NCI-H460 (cell line): ENCODE data around the gene KIF18B. TPM values are rescaled to one million over a fixed set of nuclear protein-coding genes. Genes with fewer than 3 reads are reported as not detected.

Experiments used
- DNase-seq: peaks from one replicate; pipeline ENCODE4 v3.0.0-alpha.2; 2016; ENCODE audit warnings: low read depth; ENCODE audit errors: extremely low read depth
- total RNA-seq: library from RNA; depleted of rRNA; stranded (reverse); fragments of >200 nt; shearing (Covaris generic); gene quantifications from 2 replicates; pipeline ENCODE4 v1.2.3, GENCODE V29; 2014

Gene KIF18B
- total RNA-seq, 1 experiment from 2014 or later = 12.7 TPM

DNA sequence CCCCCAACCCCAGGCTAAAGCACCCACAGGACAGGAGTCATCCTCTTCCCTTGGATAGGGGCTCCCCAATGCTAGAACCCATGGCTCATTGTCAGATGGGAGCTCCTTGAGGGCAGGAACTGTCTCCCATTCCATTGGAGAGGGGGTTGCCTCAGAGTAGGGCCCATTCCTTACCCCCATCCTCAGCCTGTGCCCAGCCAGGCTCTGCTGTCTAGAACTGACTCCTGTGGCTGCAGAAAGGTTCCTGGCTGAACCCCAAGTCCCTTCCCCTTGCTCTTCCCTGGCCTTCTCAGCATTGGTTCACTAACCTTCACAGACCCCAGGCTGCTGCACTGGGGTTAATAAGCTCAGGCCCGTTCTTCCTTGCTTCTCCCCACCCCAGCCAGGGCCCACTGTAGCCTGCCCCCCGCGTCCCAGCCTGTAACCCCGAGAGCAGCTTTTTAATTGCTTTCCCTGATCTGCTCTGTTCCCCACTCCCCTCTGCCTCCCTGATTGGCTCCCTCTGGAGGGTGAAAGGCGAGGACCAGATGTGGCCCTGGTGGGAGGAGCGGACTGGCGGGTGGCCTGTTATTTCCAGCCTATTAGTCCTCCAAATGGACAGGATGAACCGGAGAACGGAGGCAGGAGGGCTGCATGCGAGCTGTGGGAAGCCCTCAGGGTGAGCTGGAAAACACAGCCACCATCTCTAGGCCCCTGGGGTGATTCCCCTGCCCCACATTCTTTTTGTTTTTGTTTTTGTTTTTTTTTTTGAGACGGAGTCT is 26.3 kb downstream of the KIF18B start:
- no peak for DNase-seq

DNA sequence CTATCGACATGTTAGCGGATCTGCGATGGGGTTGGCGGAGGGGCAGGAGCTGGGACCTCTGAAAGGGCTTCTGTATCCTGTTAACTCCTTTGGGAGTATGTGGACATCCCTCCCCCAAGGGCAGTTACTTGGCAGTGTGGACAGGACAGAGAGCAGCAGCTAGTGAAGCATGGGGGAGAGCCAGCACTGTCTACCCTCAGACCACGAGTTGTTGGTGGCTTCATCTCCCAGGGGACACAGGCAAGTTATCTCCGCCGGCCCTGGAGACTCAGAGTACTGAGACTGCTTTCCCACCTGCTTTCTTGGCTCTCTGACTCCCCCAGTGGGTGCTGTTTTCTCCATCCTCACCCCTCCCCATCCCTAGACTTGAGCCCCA is 27.0 kb downstream of the KIF18B start:
- no peak for DNase-seq

DNA sequence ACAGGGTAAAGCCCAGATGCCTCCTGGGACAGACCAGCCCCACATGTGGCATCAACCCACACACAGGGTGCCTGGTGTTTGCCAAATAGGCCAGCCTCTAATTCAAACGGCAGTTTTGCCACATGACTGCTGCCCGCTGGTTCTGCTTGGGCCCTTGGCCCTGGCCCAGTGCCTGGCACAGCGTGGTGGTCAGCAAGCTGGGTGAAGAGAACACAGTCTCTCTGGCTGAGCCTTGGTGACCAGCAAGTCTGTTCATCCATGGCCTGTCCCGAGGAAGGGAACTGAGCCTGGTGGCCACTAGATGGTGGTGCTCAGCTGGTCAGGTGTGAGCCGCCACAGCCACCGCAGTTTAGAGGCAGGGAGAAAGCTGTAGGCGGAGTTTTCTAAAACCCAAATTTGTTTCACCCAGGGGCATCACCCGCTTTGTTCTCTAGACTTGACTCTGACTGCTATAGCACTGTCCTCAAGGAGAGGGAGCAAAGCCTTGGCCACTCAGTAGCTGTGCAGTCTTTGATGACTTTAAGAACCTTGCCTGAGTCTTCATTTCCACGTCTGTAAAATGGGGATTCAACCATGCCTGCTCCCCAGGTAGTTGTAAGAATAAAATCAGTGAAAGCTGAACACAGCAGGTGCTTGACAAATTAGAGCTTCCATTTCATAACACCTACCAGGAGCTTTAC is 27.5 kb downstream of the KIF18B start:
- DNase-seq = peak; percentile 81

DNA sequence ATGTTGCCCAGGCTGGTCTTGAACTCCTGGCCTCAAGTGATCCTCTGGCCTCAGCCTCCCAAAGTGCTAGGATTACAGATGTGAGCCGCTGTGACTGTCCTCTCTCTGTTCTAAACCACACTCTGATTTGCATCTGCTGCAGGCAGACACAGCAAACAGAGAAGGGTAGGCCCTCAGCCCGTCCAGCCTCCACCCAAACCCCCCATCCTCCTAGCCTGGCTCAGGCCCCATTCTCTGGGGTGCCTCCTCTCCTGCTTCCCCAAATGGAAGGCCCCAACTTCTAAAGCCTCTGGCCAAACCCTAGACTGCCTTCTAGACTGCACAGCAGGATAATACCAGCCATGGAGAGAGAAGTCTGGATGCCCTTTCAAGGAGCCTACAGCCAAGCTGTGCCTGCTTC is 28.2 kb downstream of the KIF18B start:
- no peak for DNase-seq

DNA sequence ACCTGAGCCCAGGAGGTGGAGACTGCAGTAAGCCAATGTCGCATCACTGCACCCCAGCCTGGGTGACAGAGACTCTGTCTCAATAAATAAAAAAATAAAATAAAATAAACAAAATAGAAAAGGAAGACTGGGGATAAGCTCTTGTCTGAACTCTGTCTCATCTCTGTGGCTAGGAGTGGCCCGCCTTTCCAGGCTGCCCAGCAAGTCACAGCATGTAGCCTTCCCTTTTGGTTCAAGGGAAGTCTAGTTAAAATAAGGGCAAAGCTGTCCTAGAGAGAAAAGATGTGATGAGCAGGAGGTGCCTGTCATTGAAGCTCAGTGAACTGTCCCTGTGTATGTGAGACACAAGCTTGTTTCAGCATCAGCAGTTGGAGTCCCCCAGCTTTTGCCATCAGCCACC is 29.6 kb downstream of the KIF18B start:
- DNase-seq = no peak

DNA sequence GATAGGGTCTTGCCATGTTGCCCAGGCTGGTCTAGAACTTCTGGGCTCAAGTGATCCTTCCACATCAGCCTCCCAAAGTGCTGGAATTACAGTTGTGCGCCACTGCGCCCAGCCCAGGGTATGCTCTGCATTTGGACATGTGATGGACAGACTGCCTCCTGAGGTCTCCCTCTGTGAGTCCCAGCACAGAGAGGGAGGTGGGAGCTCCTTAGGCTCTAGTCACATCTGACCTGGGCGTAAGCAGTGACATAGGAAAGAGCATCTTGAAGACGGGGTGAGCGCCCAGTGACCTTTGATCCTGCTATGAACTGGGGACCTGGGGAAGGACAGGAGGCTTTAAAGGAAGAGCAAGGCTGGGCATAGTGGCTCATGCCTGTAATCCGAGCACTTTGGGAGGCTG is 30.1 kb downstream of the KIF18B start:
- no peak for DNase-seq

DNA sequence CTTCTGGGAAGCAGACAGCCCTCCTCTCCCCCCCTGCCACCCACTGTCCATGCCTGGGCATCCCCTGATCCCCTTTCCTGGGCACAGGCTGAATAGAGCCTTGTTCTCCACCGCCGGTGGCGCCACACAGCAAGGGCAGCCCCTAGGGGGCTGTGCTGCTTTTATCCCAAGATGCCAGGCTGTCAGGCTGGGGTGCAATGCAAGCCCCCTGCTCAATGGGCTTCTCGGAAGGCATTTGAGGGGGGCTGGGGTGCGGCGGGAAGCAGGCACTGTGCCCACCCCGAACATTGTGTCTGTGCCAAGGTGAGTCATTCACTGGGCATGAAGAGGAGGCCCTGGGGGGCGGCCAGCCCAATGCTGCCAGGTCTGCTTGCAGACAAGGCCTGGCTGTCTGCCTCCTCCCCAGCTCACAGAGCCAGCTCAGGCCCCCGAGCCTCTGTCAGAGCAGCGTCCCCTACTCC is 30.8 kb downstream of the KIF18B start:
- no peak for DNase-seq

DNA sequence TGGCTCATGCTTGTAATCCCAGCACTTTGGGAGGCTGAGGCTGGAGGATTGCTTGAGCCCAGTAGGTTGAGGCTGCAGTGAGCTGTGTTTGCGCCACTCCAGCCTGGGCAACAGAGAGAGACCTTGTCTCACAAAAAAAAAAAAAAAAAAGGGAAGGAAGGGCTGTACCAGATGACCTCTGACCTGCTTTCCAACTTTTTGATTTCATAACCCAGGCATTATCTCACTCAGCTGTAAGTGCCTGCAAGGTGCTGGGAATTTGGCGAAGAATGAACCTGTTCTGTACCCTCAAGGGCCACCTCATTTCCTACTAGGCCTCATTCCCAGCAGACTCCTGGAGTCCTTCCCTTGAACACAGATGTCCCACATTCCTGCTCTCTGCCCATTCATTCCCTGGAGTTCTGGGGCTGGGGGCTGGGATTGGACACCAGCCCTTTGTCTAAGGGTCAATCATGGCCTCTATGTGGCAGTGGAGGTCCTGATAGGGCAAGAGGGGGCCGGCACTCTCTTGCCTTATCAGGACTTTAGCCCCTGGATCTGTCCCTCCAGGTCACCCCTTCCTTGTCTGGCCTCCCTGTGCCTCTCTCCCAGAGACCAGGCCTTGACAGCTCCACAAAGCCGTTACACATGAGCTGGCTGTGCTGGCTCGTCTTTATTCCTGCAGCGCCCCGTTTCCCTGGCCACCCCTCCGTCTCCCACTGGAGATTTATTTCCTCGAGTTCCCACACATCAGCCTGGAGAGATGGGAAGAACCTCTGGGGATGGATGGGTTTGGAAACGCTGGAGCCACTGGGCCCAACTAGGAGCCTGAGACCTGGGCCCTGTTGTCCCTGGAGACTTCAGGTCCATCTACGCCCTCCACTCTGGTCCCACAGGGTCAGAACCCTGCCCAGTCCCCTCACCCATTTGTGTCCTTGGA is 31.5 kb downstream of the KIF18B start:
- DNase-seq = no peak

DNA sequence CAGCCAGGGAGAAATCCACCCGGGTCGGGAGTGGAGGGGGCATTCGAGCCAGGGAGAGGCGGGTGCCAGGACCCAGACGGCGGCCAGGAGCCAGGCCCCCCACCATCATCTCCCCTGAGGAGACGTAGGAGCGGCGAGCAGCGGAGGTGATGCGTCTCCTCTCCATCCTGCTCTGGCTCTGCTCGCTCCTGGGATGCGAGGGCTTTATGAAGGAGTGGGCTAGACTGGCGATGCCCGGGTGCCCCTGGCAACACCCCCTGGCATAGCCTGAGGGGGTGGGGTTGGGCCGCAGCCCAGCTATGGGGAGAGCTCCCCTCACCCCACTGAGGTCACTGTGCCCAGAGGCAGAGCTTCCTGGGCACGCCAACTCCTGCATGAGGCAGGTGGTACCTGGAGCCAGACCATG is 32.2 kb downstream of the KIF18B start, which contains the start of gene GFAP:
Gene GFAP, minus strand, starts transcription at position 180 of the 406 bp plus-strand sequence. Its CDS starts 14 bp downstream, at position 166.
- DNase-seq = no peak

DNA sequence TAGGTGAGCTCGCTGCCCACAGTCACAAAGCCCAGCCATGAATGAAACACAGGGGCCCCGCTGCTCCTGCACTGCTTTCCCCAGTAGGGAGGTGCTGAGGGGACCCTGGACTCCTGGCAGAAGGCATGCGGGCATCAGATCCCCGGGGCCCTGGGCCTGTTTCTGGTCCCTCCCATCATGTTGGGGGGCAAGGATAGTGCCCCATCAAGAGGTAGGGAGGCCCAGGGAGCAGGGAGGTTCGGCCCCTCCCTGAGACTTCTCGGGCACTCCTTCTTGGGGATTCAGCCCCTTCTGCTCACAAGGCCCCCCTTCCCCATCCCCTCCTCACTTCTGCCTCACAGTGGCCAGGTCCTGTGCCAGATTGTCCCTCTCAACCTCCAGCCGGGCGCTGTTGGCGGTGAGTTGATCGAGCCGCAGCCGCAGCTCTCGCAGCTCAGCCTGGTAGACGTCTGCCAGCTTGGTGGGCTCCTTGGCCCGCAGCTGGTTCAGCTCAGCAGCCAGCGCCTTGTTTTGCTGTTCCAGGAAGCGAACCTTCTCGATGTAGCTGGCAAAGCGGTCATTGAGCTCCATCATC is 32.8 kb downstream of the KIF18B start:
- no peak for DNase-seq

DNA sequence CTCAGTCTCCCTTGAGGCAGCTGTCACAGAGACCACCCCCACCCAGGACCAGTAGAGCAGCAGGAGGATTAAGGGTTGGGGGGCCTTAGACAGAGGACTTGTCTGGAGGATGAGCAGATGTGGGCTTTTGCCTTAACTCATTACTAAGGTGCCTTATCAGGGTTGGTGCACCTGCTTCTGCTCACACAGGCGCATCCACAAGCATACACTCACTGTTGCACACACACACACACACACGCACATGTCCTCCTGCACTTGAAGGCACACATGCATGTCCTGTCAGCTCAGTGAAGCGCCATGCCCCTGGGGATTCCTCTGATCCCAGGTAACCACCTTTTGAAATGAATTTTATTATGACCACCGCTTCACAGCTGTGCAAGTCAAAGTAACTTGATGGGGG is 33.4 kb downstream of the KIF18B start:
- no peak for DNase-seq

DNA sequence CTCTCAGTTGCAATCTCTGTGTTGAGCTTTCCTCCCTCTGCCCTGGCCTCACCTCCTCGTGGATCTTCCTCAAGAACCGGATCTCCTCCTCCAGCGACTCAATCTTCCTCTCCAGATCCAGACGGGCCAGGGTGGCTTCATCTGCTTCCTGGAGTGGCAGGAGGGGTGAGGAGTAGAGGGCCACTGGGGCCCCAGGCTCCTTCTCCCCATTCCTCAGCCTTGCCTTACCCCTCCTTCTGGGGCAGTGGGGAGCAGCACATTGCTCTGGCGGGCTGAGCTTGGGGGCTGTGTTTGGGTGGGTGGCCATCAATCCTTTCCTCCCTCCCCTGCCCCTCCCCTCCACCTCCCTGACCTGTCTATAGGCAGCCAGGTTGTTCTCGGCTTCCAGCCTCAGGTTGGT is 33.9 kb downstream of the KIF18B start:
- DNase-seq = no peak

DNA sequence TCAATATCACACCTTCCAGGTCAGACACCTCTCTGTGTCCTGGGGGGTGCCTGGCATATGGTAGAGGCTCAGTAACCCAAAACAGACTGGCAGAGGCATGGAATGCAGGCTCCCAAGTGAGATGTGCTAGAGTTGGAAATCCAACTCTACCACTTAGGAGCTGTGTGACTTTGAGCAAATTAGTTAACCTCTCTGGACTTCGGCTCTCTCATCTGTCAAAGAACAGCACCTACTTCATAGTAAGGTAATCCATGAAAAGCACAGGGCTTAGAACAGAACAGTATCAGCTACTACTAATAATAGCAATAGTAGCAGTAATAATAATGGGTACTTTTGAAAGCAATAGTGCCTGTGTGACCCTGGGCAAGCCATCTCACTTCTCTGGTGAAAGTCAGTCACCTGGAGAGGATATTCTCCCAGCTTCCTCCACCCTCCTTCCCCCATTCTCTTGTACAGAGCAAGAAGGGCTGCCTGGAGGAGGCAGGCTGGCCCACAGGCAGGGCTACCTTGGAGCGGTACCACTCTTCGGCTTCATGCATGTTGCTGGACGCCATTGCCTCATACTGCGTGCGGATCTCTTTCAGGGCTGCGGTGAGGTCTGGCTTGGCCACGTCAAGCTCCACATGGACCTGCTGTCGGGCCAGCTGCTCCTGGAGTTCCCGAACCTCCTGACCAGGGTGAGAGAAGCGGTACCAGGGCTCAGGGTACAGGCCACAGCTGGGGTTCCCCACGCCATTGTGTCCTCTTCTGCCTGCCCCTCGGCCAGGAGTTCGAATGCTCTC is 34.6 kb downstream of the KIF18B start:
- no peak for DNase-seq

DNA sequence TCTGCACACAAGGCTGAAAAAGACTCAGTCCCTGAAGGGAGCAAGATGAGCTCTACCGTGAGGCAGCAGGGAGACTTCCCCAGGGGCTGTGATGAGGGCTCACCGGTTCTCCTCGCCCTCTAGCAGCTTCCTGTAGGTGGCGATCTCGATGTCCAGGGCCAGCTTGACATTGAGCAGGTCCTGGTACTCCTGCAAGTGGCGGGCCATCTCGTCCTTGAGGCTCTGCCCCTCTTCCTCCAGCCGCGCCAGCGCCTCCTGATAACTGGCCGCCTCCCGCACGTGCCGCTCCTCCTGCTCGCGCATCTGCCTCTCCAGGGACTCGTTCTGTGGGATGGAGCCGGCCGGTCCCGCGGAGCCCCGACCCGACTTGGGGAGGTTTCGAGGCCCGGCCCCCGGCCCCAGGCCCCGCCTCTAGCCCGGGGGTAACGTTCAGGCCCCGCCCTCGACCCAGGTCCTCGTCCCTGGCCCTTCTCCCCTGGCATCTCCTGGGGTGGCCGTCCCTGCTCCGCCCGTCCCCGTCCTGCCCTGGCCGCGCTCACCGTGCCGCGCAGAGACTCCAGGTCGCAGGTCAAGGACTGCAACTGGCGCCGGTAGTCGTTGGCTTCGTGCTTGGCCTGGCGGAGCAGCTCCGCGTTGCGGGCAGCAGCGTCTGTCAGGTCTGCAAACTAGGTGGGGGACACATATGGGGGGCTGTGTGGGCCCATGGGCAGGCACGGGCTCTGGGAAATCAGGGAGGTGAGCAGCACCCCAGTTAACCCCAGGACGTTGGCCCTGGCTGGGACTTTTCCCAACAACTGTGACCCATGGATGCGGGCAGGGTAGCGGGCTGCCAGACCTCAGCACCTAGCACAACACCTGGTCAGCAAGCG is 36.2 kb downstream of the KIF18B start:
- DNase-seq = peak; percentile 57

DNA sequence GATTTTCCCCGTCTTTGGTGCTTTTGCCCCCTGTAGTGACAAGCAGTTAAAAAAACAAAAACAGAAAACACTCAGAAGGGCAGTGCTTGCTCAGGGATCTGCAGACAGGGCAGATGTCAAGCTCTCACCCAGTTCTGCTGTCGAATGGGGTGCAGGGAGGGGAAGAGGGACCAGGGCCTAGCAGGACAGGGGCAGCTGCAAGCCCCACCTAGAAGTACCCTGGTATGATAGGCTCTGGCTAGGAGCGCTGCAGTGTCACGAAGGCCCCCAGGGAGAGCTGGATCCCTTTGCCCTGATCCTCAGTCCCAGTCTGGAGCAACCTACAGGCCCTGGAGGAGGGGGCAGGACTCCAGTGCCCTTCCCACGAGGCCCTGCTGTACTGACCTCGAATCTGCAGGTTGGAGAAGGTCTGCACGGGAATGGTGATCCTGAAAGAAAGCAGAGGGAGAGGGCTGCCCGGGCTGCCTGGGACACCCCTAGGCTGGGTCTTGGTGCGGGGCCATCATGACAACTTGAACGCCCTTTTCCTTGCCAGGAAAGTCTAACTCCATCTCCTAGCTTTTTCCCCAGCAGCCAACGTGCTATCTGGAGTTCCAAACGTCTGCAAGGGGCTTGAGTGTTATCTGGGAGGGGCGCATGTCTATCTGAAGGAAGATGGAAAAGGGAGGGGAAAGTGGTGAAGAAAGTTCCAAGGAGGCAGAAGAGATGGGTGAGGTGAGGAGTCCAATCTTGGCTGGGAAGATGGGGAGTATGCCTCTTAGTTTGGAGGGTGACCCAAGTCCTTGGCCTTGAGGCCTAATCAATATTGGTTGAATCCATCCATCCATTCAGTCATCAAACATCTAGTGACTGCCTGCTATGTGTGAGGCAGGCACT is 37.1 kb downstream of the KIF18B start:
- DNase-seq = no peak

DNA sequence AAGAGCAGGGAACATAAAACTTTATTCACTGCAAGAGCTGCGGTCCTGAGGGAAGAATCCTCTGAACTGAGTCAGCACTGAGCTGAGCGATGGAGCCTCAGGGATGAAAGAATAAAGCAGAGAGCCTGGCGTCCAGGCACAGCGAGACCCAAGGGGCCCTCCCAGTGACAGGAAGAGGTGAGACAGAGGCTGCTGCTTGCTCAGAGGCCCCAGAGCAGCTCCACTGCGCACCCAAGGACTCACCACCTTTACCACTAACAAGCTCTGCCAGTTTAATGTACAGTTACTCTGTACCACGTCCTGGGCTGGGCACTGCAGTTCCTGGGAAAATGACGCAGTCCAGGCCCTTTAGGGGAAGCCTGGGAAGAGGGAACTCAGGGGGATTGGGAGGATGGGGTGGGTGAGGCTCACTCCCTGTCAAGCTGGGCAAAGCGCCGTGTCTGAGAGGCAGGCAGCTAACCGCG is 37.9 kb downstream of the KIF18B start:
- no peak for DNase-seq

DNA sequence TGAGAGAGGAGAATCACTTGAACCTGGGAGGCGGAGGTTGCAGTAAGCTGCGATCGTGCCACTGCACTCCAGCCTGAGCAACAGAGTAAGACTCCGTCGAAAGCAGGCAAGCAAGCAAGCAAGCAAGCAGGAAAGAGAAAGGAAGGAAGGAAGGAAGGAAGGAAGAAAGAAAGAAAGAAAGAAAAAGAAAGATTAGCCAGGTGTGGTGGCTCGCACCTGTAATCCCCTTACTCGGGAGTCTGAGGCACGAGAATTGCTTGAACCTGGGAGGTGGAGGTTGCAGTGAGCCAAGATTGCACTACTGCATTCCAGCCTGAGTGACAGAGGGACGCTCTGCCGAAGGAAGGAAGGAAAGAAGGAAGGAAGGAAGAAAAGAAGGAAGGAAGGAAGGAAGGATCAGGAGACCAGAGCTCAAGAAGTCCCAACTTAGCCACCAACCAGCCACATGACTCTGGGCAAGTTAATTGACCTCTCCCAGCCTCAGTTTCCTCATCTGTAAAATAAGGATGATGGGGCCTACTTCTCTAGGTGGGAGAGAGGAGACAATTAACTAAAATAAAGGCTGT is 38.7 kb downstream of the KIF18B start:
- DNase-seq = no peak
